ENCODE results near the gene DUSP11.

DUSP11 gene

DNA sequence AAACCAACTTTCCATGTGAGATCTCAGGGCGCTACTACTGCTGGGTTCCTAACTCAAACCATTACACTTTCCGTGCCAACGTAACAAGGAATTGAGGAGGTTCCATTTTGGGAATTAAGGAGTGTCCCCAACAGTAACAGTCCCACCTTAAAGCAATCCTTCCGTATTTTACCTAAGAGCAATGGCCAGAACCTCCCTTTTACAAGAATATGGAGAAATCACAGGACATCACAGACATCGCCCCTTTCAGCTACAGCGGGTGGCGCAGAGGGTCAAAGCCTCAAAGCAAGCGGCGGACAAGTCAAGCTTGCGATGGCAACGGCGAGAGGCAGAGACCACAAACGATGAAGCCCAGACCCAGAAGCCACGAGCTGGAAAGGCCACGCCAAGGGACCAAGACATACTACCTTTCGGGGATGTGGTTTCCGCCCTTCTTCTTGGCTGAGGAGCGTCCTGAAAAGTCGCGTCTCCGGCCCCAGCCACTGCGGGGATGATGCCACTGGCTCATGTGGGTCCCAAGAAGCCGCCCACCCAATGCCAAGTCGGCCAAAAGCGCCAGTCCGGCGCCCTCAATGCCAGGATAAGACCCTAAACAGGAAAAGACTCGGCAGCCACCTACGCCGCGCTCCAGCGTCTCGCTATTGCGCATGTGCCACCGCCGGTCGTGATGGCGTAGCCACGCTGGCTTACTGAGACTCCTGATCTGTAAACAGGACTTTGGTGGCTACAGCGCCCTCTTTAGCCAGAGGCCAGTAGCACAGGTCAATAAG lies at the start of gene DUSP11:
Gene DUSP11 (minus strand): TSS at position 637 of the 770 bp plus-strand sequence. CDS start 129 bp downstream, at position 508.
- DNase-seq (ENCODE audit: low read depth, low spot score), result peak; percentile 93
- in situ Hi-C loops (cut with HindIII; ENCODE audit: low sequenced_read_pairs), result no loop called here
- TF ChIP-seq, protein P1, sequence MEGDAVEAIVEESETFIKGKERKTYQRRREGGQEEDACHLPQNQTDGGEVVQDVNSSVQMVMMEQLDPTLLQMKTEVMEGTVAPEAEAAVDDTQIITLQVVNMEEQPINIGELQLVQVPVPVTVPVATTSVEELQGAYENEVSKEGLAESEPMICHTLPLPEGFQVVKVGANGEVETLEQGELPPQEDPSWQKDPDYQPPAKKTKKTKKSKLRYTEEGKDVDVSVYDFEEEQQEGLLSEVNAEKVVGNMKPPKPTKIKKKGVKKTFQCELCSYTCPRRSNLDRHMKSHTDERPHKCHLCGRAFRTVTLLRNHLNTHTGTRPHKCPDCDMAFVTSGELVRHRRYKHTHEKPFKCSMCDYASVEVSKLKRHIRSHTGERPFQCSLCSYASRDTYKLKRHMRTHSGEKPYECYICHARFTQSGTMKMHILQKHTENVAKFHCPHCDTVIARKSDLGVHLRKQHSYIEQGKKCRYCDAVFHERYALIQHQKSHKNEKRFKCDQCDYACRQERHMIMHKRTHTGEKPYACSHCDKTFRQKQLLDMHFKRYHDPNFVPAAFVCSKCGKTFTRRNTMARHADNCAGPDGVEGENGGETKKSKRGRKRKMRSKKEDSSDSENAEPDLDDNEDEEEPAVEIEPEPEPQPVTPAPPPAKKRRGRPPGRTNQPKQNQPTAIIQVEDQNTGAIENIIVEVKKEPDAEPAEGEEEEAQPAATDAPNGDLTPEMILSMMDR (IDR thresholded peaks at IDR 0.05; ENCODE audit: low read depth, low read length), result peak; percentile 96
- peak within 1 kb of the TSS; percentile 96 for H3K4me3 ChIP-seq (ENCODE audit: low read depth, low read length)

DNA sequence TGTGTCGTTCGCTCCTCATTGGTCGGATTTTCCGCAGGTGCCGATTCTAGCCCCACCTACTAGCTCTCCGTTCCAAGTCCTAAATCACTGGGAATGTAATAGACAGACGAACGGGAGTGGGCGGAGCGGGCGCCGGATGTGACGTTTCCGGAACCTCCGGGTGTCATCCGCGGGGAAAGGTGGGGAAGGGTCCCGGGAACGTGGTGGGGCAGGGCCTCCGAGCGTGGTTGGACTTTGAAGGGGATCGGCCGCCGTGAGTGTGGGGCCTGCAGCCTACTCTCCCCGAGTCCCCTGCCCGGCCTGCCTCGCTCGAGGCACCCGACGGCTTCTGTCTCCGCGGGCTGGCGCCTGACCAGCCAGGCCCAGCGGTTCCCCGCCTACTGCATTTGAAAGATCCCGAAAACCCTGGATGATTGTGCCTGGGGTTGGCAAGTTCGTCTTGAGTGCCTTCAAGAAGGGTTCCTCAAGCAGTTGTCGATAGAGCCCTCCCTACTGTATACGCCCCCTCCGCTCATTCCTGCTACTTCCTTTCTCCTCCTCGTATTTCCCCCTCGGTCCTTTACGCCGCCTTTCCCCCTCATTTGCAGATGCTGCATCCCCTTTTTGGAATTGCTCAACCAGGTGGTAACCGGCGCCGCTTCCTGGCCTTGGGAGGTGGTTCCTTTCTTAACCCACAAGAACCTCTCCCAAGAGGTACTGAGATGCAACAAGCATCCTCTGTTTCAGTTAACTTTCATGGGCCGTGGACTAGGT lies 49.1 kb upstream of the DUSP11 start, which contains the start of gene STAMBP:
Gene STAMBP (plus strand): TSS at position 144 of the 753 bp plus-strand sequence. CDS start 1,896 bp downstream, outside the sequence.
- peak; percentile 95 for DNase-seq (ENCODE audit: low read depth, low spot score)
- peak within 1 kb of the TSS; percentile 60 for H3K4me3 ChIP-seq (ENCODE audit: low read depth, low read length)
- in situ Hi-C loops (cut with HindIII; ENCODE audit: low sequenced_read_pairs), result no loop called here
- TF ChIP-seq, protein P1 (IDR thresholded peaks at IDR 0.05; ENCODE audit: low read depth, low read length), result no peak

DNA sequence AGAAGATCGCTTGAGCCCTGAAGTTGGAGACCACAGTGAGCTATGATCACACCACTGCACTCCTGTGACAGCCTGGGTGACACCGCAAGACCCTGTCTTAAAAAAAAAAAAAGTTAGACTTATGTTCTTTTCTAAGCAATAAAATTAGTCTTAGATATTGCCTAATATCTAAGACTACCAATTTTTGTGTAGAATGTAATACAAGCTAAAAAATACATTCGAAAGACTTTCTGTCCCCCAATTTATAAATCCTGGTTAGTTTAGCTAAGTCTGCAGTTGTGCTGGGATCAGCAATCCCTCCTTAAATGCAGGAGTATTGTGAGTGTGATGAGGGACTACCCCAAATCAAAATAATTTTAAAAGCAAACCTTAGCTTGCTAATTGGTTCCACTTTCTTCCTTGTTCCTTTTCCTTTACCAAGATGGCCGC lies 48.5 kb upstream of the DUSP11 start:
- DNase-seq (ENCODE audit: low read depth, low spot score), result no peak
- in situ Hi-C loops (cut with HindIII; ENCODE audit: low sequenced_read_pairs), result no loop called here
- TF ChIP-seq, protein P1 (IDR thresholded peaks at IDR 0.05; ENCODE audit: low read depth, low read length), result no peak
- H3K4me3 ChIP-seq (ENCODE audit: low read depth, low read length), result peak overlapping the region; percentile 60

DNA sequence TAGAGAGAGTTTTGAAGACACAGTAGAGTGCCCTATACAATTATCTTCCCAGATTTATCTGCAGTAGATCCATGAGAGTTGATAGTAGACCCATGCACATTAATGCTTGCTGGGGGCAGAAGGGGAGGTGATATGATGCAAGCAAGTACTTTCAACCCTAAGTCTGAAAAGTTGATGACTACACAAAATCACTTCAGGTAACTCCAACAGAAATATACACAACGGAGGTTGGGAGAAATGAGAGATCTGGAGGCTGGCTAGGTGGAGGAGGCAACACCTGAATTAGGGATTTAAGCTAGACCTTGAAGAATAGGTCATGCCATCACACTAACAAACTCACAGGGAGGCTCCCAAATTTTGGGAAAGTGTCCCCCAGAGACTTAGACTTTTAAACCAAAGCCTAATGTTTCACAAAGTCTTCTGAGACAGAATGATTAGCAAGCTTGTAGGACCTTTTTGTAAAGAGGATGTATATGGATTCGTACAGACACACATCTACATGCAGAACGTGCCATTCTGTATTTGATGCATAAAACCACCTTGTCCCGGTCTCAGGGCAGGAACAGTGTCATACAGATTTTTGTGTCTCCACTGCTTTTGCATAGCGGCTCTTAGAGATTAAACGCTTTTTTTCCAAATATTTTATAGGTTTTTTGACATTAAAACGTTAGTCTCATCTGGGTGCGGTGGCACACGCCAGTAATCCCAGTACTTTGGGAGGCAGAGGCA lies 47.9 kb upstream of the DUSP11 start:
- no peak overlapping the region for H3K4me3 ChIP-seq (ENCODE audit: low read depth, low read length)
- in situ Hi-C loops (cut with HindIII; ENCODE audit: low sequenced_read_pairs), result no loop called here
- TF ChIP-seq, protein P1 (IDR thresholded peaks at IDR 0.05; ENCODE audit: low read depth, low read length), result no peak
- no peak for DNase-seq (ENCODE audit: low read depth, low spot score)

DNA sequence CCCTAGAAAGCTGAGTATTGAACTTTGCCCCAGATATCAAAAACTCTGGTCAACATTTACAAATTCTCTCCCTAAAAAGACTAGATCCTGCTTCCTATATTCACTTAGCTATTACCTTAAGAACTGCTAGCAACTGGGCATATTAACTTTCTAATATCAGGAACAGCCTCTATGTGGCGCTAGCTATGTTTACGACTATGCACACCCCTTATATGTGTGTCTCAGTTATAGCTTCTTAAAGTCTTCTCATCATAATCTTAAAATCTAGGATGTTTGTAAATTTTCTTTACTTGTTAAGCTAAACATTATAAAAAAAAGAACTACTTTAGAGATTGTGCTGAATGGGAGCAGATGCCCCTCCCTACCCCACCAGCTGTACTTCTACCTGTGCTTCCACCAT lies 47.1 kb upstream of the DUSP11 start:
- no peak overlapping the region for H3K4me3 ChIP-seq (ENCODE audit: low read depth, low read length)
- in situ Hi-C loops (cut with HindIII; ENCODE audit: low sequenced_read_pairs), result no loop called here
- TF ChIP-seq, protein P1 (IDR thresholded peaks at IDR 0.05; ENCODE audit: low read depth, low read length), result peak; percentile 43
- DNase-seq (ENCODE audit: low read depth, low spot score), result peak; percentile 59

DNA sequence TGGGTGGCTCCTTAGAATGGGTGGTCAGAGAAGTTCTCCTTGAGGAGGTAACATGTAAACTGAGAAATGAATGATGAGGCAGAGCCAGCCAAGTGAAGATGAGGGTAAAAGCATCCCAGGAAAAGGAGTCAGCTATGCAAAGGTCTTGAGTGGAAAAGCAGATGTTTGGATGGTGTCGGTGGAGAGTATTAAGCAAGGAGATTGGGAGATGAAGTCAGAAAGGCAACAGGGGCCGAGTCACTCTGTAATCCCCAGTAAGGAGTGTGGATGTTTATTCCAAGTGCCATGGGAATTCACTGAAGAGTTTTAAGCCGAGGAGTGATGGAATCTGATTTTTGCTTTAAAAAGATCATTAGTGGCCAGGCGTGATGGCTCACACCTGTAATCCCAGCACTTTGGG lies 45.5 kb upstream of the DUSP11 start:
- TF ChIP-seq, protein P1 (IDR thresholded peaks at IDR 0.05; ENCODE audit: low read depth, low read length), result no peak
- no peak overlapping the region for H3K4me3 ChIP-seq (ENCODE audit: low read depth, low read length)
- in situ Hi-C loops (cut with HindIII; ENCODE audit: low sequenced_read_pairs), result no loop called here
- no peak for DNase-seq (ENCODE audit: low read depth, low spot score)
